Keratinocyte (primary cell): ENCODE results near the gene BTG2. TPM values are rescaled to one million over a fixed set of nuclear protein-coding genes. Genes with fewer than 3 reads are reported as not detected.

Experiments
- DNase-seq: peaks from one replicate; pipeline ENCODE4 v3.0.0-alpha.2; 2011; ENCODE audit warnings: low read depth, missing footprints, low spot score
- FAIRE-seq: peaks from 2 replicates; lab custom pipeline; 2011; peaks lifted over from hg19 to GRCh38; lab: Jason Lieb, UNC
- H2AFZ ChIP-seq: 2 replicates; pipeline ENCODE4 v1.6.0; 2012; ENCODE audit warnings: low read length, control low read depth, inconsistent platforms; ENCODE audit not compliant: control insufficient read depth
- H3K27ac ChIP-seq: 2 replicates; pipeline ENCODE4 v1.5.1; 2011; ENCODE audit warnings: low read length; ENCODE audit not compliant: control insufficient read depth, insufficient read depth
- H3K27me3 ChIP-seq: 3 replicates; pipeline ENCODE4 v1.6.0; 2011; ENCODE audit warnings: low read length; ENCODE audit not compliant: control insufficient read depth, insufficient read depth; ENCODE audit errors: extremely low read depth
- H3K36me3 ChIP-seq, 2 experiments: 2 replicates in 1 of 2; 3 replicates in 1 of 2; pipeline ENCODE4 v1.5.1; 2011; ENCODE audit warnings: low read length in 2 of 2, mild to moderate bottlenecking in 1 of 2; ENCODE audit not compliant: control insufficient read depth in 2 of 2, insufficient read depth in 2 of 2; ENCODE audit errors: extremely low read depth in 1 of 2
- H3K4me1 ChIP-seq: 3 replicates; pipeline ENCODE4 v1.5.1; 2011; ENCODE audit warnings: low read length; ENCODE audit not compliant: control insufficient read depth, insufficient read depth; ENCODE audit errors: extremely low read depth
- H3K4me2 ChIP-seq: 3 replicates; pipeline ENCODE4 v1.6.0; 2011; ENCODE audit warnings: low read depth, low read length; ENCODE audit not compliant: control insufficient read depth, insufficient read depth; ENCODE audit errors: extremely low read depth
- H3K4me3 ChIP-seq, 3 experiments: fragments of 200-600 bp in 1 of 3; sonication (generic) in 1 of 3; 2 replicates in 2 of 3; 3 replicates in 1 of 3; pipeline ENCODE4 v1.5.1; 2011 to 2016; ENCODE audit warnings: low read length in 3 of 3, mild to moderate bottlenecking in 3 of 3, control low read depth in 2 of 3, inconsistent platforms in 1 of 3, low read depth in 1 of 3, mixed read lengths in 1 of 3, mixed run types in 1 of 3, moderate library complexity in 1 of 3; ENCODE audit not compliant: control insufficient read depth in 2 of 3, insufficient read depth in 2 of 3; ENCODE audit errors: extremely low read depth in 1 of 3
- H3K79me2 ChIP-seq: 2 replicates; pipeline ENCODE4 v1.6.0; 2012; ENCODE audit warnings: low read length; ENCODE audit not compliant: control insufficient read depth, insufficient read depth
- H3K9ac ChIP-seq: 3 replicates; pipeline ENCODE4 v1.6.0; 2011; ENCODE audit warnings: low read length; ENCODE audit not compliant: control insufficient read depth, insufficient read depth; ENCODE audit errors: extremely low read depth
- H3K9me1 ChIP-seq: 3 replicates; pipeline ENCODE4 v1.6.0; 2011; ENCODE audit warnings: low read length; ENCODE audit not compliant: control insufficient read depth, insufficient read depth; ENCODE audit errors: extremely low read depth
- H3K9me3 ChIP-seq: 2 replicates; pipeline ENCODE4 v1.5.1; 2012; ENCODE audit warnings: low read depth, low read length; ENCODE audit not compliant: control insufficient read depth
- H4K20me1 ChIP-seq: 3 replicates; pipeline ENCODE4 v1.6.0; 2011; ENCODE audit warnings: low read length; ENCODE audit not compliant: control insufficient read depth, insufficient read depth; ENCODE audit errors: extremely low read depth
- CTCF ChIP-seq, 3 experiments: IDR thresholded peaks in 1 of 3; conservative IDR thresholded peaks in 1 of 3; optimal IDR thresholded peaks in 1 of 3; 2 replicates in 2 of 3; 3 replicates in 1 of 3; pipeline versions ENCODE3 to v1.5.1; 2011; ENCODE audit warnings: low read length in 3 of 3, mild to moderate bottlenecking in 3 of 3, moderate library complexity in 2 of 3, control low read depth in 1 of 3, inconsistent platforms in 1 of 3; ENCODE audit not compliant: insufficient read depth in 2 of 3; ENCODE audit errors: extremely low read depth in 1 of 3
- EZH2 ChIP-seq: IDR thresholded peaks from one replicate; pipeline ENCODE4 v1.6.1; 2012; ENCODE audit warnings: inconsistent platforms, mild to moderate bottlenecking, low read length, moderate library complexity
- dilution Hi-C: fragments of 300-500 bp; cut with MboI; formaldehyde crosslinking; loops from one replicate; pipeline ENCODE4 v1.7.0; 2020; ENCODE audit warnings: low sequenced_read_pairs; ENCODE audit not compliant: extremely low pct_ligation_motif_present
- polyA plus RNA-seq, 5 experiments: library from polyadenylated mRNA; depleted of rRNA in 3 of 5; stranded (reverse) in 3 of 5; stranded (forward) in 1 of 5; unstranded in 1 of 5; fragments of >200 nt; gene quantifications; 1 replicate in 1 of 5; 2 replicates in 3 of 5; 3 replicates in 1 of 5; pipeline versions ENCODE4 v1.2.1 to v1.2.3, GENCODE V29; 2011 to 2012; ENCODE audit warnings: missing spikeins in 2 of 5, low read depth in 1 of 5, low replicate concordance in 1 of 5

The BTG2 gene
- polyA plus RNA-seq, 1 donor (not counting 4 experiments of a cell fraction or from before 2014, with no cell fraction given), result 117 TPM

- Histone ChIP-seq H3K4me1 (peaks cover 12% of the 10 kb centered on the region), H2AFZ (no peak overlapping the region), H3K4me3 (no peak overlapping the region), H3K36me3 (no peaks in the 10 kb centered on the region), H3K9me1 (no peaks in the 10 kb centered on the region), H4K20me1 (no peaks in the 10 kb centered on the region), H3K9ac (no peak overlapping the region), H3K4me2 (no peak overlapping the region), H3K27me3 (no peaks in the 10 kb centered on the region), H3K27ac (no peak overlapping the region), H3K9me3 (no peaks in the 10 kb centered on the region), H3K79me2 (no peaks in the 10 kb centered on the region)
- FAIRE-seq (no peak), DNase-seq (no peak)
- dilution Hi-C loops, result no loop called here
- TF ChIP-seq CTCF (optimal IDR thresholded peaks at IDR 0.05 in 1 of 3, IDR thresholded peaks at IDR 0.05 in 1 of 3, conservative IDR thresholded peaks at IDR 0.05 in 1 of 3; ENCODE audit: extremely low read depth in 1 of 3, insufficient read depth in 2 of 3, low read length in 3 of 3) (no peak), EZH2 (no peak)
Measured at GRCh38 chr1:203318229-203318517, 12.9 kb downstream of the BTG2 start.

- no peaks in the 10 kb centered on the region for H3K79me2 ChIP-seq
- H4K20me1 ChIP-seq, result no peaks in the 10 kb centered on the region
- no peak overlapping the region for H3K4me3 ChIP-seq
- peaks cover 3% of the 10 kb centered on the region for H3K27me3 ChIP-seq
- no peak for DNase-seq
- H3K9me1 ChIP-seq, result no peaks in the 10 kb centered on the region
- peak; percentile 69 for FAIRE-seq
- H3K36me3 ChIP-seq, result no peaks in the 10 kb centered on the region
- dilution Hi-C loops, result no loop called here
- H3K9ac ChIP-seq, result no peak overlapping the region
- TF ChIP-seq CTCF (optimal IDR thresholded peaks at IDR 0.05 in 1 of 3, IDR thresholded peaks at IDR 0.05 in 1 of 3, conservative IDR thresholded peaks at IDR 0.05 in 1 of 3; ENCODE audit: extremely low read depth in 1 of 3, insufficient read depth in 2 of 3, low read length in 3 of 3) (no peak), EZH2 (no peak)
- H3K9me3 ChIP-seq, result no peaks in the 10 kb centered on the region
- H2AFZ ChIP-seq, result peak overlapping the region; percentile 48
- H3K27ac ChIP-seq, result no peak overlapping the region
- peaks cover 12% of the 10 kb centered on the region for H3K4me1 ChIP-seq
- H3K4me2 ChIP-seq, result no peak overlapping the region
Measured at GRCh38 chr1:203320591-203321272, 15.4 kb downstream of the BTG2 start.
